Measurements from ENCODE around the gene CNTNAP5.

GRCh38 chr2:124533226-124533954 is 508.3 kb downstream of the CNTNAP5 start:
- TF ChIP-seq USF2 (IDR thresholded peaks at IDR 0.05; ENCODE audit: low read depth, low read length) (no peak), POLR2A (IDR thresholded peaks at IDR 0.05; ENCODE audit: low read depth, low read length) (no peak), RFX5 (IDR thresholded peaks at IDR 0.05; ENCODE audit: low read depth, low read length) (no peak), RAD21 (IDR thresholded peaks at IDR 0.05; ENCODE audit: low read length) (no peak), SMC3 (IDR thresholded peaks at IDR 0.05; ENCODE audit: low read depth, low read length) (no peak), CHD1 (IDR thresholded peaks at IDR 0.05; ENCODE audit: low read depth, low read length) (no peak), CTCF (conservative IDR thresholded peaks at IDR 0.05; ENCODE audit: low read depth, low read length) (no peak)

All from IMR-90 (cell line).